Measurements from ENCODE around the gene ANKRD40CL.

DNA sequence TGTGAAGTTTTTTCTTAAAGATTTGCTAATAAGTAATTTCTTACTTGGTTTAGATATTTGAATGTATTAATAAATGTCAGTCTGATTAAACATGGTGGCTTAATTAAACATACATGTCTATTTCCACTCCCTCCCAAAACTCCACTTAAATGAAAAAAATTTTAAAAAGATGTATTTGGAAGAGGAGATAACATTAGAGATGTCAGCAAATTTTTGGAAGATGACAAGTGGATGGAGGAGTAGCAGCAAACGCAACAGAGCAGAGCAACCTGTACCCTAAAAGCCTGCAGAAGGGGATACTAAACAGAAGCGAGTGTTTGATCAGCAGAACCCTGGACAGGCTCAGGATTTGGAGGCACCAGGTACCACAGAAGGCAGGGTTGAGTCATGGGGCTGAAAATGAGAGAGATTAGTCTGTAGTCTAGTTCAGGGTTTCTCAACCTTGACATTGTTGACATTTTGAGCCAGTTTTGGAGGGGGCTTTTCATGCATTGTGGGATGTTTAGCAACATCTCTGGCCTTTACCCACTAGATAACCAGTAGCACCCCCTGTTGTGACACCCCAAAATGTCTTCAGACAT is 30.1 kb downstream of the ANKRD40CL start:
- TF ChIP-seq CTCF (IDR thresholded peaks at IDR 0.05) (no peak), EZH2phosphoT487 (IDR thresholded peaks at IDR 0.05) (no peak)

All from neural progenitor cell (in vitro differentiated cells).